Pancreas (tissue), 10 donors: ENCODE data around the gene HOXA2. TPM values are rescaled to one million over a fixed set of nuclear protein-coding genes. Genes with fewer than 3 reads are reported as not detected.

Experiments
- ATAC-seq, 4 donors: fragments of 200-7000 bp; cut with Tn5 transposase; one replicate each; pipeline versions ENCODE4 v1.8.0 to v1.9.1; 2020; ENCODE audit warnings: mild to moderate bottlenecking in 4 of 4, moderate library complexity in 4 of 4
- DNase-seq, 6 donors: peaks; one replicate each; pipeline ENCODE4 v3.0.0-alpha.2; 2020
- FAIRE-seq: peaks from 2 replicates; lab custom pipeline; 2012; peaks lifted over from hg19 to GRCh38; lab: Jason Lieb, UNC
- H3K27ac ChIP-seq, 4 donors: fragments of 200-600 bp; sonication (generic); 1 replicate in 3 of 4; 2 replicates in 1 of 4; pipeline versions ENCODE4 v1.5.0 to v1.8.0; 2020
- H3K27me3 ChIP-seq, 4 donors: fragments of 200-600 bp; one replicate each; pipeline ENCODE4 v1.8.0; 2021
- H3K36me3 ChIP-seq, 3 donors: fragments of 200-600 bp; sonication (generic) in 1 of 3; one replicate each; pipeline versions ENCODE4 v1.5.0 to v1.8.0; 2020 to 2021
- H3K4me1 ChIP-seq, 3 donors: fragments of 200-600 bp; one replicate each; pipeline ENCODE4 v1.8.0; 2021
- H3K4me3 ChIP-seq, 4 donors: fragments of 200-600 bp; sonication (generic) in 2 of 4; one replicate each; pipeline versions ENCODE4 v1.5.0 to v1.8.0; 2020 to 2021
- H3K9me3 ChIP-seq, 4 donors: fragments of 200-600 bp; one replicate each; pipeline ENCODE4 v1.8.0; 2021
- WGBS, 2 donors: extraction: QIAGEN DNeasy Blood & Tissue Kit; methylation state at CpG; one replicate each; pipeline ENCODE4 v1.1.7; 2013; 5-methylcytosine and 5-hydroxymethylcytosine counted together
- intact Hi-C, 3 donors: fragments of 100-400 bp; cut with DNase I; formaldehyde crosslinking; loops; one replicate each; pipeline versions ENCODE4 v1.11.1 to v1.14.2; 2022
- polyA plus RNA-seq, 2 donors: library from polyadenylated mRNA; stranded (reverse); fragments of 200-250 nt; gene quantifications; one replicate each; pipeline ENCODE4 v1.2.3, GENCODE V29; 2013
- total RNA-seq, 6 donors: library from RNA; stranded (reverse); fragmentation: NEBNext Ultra II Directional in 4 of 6; extraction: Animal tissue kit (Norgen Biotek cat#: 25700) in 4 of 6; gene quantifications; one replicate each; pipeline versions ENCODE4 v1.2.1 to v1.2.4, GENCODE V29; 2021 to 2023
- TF ChIP-seq, protein P1 (sequence below), 4 donors: fragments of 200-600 bp; sonication (generic) in 3 of 4; IDR thresholded peaks; one replicate each; pipeline versions ENCODE4 v1.5.0 to v1.8.0; 2021; ENCODE audit warnings: antibody characterized with exemption in 4 of 4
- donor health status: healthy with polysubstance abuse.
- donor health status: DM: no; HTN: no; CAD: no; lungs with moderate emphysema.
- donor health status: DM: no; HTN: no; CAD: no.
- donor health status: control.
- donor health status: control.
- donor health status: Bipolar disorder and iron deficiency.
- donor health status: DM: yes; HTN: yes; CAD: no.
- donor health status: DM: no; HTN: no; CAD: no.
- donor health status: DM: no; HTN: no; CAD: no.
- donor health status: DM: yes; HTN: yes; CAD: no.

Gene HOXA2
- total and polyA plus RNA-seq, 8 donors, result 0.09 to 0.53 (median 0.27) TPM; not detected in 1

DNA sequence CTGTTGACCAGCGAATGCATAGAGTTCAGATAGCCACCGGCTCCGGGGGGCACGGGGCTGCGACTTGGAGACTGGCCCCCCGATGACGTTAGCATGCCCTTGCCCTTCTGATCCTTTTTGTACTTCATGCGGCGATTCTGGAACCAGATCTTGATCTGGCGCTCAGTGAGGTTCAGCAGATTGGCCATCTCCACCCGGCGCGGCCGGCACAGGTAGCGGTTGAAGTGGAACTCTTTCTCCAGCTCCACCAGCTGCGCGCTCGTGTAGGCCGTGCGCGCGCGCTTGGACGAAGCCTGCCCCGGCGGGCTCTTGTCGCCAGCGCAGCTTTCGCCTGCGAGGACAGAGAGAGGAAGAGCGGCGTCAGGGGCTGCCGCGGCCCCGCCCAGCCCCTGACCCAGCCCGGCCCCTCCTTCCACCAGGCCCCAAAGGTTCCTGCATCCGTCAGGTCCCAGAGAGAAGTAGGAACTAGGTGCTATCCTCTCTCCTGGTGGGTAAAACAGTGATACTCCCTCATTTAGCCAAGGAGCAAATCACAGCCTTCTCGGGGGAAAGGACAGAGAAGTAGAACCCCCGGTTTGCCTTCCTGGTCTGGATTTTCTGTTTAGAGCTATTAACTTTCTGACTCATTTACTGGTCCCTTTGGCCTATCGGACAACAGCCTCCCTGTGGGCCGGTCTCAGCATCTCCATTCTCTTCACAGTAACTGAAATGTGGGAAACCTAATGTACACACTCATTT, 6.1 kb upstream of the HOXA2 start:
- 22 to 24% methylated on average over 41 of the region's 41 CpGs for WGBS, 2 donors
- Histone ChIP-seq H3K36me3 (no peaks in the 10 kb centered on the region), H3K27me3 (peaks cover 0 to 66% (median 4%) of the 10 kb centered on the region in 4 donors), H3K9me3 (no peaks in the 10 kb centered on the region), H3K4me3 (no peak overlapping the region), H3K27ac (peak overlapping the region in 3 of 4 donors; percentile 10 to 62 (median 40)), H3K4me1 (no peaks in the 10 kb centered on the region)
- ATAC-seq, result peak in 3 of 4 donors; percentile 18 to 48 (median 36)
- intact Hi-C loops, result no loop called here
- FAIRE-seq, result no peak
- TF ChIP-seq, protein P1, sequence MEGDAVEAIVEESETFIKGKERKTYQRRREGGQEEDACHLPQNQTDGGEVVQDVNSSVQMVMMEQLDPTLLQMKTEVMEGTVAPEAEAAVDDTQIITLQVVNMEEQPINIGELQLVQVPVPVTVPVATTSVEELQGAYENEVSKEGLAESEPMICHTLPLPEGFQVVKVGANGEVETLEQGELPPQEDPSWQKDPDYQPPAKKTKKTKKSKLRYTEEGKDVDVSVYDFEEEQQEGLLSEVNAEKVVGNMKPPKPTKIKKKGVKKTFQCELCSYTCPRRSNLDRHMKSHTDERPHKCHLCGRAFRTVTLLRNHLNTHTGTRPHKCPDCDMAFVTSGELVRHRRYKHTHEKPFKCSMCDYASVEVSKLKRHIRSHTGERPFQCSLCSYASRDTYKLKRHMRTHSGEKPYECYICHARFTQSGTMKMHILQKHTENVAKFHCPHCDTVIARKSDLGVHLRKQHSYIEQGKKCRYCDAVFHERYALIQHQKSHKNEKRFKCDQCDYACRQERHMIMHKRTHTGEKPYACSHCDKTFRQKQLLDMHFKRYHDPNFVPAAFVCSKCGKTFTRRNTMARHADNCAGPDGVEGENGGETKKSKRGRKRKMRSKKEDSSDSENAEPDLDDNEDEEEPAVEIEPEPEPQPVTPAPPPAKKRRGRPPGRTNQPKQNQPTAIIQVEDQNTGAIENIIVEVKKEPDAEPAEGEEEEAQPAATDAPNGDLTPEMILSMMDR (IDR thresholded peaks at IDR 0.05), result no peak
- DNase-seq, result peak in 1 of 6 donors; percentile 44

DNA sequence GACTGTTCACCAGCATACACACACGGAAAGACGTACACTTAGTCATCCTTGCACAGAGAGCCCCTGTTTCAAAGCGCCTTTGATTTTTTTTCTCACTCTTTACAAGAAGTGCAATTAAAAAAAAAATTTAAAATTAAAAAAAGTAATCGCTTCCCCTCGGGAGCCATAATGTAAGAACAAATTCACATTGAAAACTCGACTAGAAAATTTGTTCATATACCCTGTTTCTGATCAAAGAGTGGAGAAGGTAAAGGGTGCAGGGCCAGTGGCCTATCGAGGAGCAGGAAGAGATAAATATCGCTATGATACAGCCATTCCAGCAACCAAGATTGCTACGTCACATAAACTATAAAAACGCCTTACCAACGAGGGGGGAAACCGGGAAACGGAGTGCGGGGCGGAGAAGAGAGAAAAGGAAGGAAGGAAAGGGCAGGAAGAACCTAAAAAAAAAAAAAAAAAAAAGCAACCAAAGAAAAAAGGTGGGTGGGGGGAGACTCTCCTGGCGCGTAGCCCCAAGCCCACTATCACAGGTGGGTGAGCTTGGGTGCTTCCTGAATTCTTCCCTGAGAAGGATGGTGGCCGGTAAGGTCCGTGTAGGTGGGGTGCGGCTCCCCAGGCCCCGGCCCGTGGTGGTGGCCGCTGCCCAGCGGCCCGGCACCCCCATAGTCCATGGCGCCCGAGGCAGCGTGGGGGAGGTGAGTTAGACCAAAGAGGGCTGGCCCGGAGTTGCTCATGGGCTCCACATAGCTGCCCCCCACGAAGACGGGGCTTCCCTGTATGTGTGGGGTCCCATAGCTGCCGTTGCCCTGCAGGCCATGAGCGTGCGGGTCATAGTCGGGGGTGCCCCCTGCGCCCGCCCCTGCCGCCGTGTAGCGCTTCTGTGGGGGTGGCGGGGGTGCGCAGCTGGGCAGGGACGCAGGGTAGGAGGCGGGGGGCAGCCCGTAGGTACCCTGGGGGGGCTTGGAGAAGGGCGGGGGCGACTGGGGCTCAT, 5.2 kb upstream of the HOXA2 start:
- no peaks in the 10 kb centered on the region for H3K36me3 ChIP-seq
- 20 to 32% methylated on average over 40 to 47 of the region's 47 CpGs for WGBS, 2 donors
- H3K27me3 ChIP-seq, result peaks cover 0 to 61% (median 4%) of the 10 kb centered on the region in 4 donors
- DNase-seq (peak in 1 of 6 donors; percentile 47), ATAC-seq (no peak), FAIRE-seq (no peak)
- intact Hi-C loops, result no loop called here
- peak overlapping the region in 3 of 4 donors; percentile 10 to 62 (median 40) for H3K27ac ChIP-seq
- no peaks in the 10 kb centered on the region for H3K9me3 ChIP-seq
- no peak overlapping the region for H3K4me3 ChIP-seq
- TF ChIP-seq, protein P1 (IDR thresholded peaks at IDR 0.05), result no peak
- H3K4me1 ChIP-seq, result no peaks in the 10 kb centered on the region

DNA sequence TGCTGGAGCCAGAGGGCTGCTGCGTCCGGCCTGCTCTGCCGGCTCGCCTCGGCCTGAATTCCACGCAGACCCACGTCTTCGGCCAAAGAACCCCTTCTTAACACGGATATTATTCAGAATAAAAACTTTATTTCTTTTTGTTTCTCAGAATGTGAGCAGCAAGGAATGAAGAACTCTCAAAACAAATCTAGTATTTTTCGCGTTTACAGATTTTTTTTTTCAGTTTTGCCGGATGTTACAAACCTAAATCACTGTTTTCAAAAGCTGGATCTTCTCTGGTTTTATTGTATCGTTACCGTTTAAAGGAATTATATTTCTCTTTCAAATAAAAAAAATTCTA, 4.4 kb upstream of the HOXA2 start:
- no peaks in the 10 kb centered on the region for H3K4me1 ChIP-seq
- intact Hi-C loops, result no loop called here

DNA sequence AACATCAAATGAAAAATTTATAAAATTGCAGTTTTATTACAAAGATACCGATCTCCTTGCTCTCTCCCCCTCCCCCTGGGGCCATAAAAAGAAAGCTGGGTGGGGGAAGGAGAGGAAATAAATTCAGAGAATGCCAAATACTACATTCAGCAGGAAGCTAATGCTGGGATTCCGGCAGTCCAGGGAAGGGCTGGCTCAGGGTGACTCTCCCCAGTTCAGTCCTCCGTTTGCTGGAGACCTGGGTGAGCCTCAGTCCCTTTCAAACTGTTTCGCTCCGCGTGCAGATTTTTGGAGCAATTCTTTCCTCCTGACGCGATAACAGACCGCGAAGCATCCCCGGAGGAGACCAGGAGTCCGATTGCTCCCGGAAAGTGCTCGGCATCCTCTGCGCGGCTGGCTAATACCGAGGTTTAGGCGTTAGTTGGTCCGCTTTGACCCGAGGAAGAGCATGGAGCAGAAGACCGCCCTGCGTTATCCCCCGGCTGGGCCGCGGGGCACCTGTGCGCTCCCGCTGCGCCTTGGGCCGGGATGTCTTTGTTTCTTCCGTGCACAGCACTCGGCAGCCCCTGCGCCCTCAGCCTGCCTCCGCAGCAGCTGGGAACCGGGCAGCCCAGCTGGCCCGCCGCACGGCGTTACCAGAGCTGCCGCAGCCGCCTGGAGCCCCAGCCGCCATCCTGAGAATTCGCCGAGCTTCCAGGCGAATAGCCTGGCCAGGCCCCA, 3.9 kb upstream of the HOXA2 start:
- Histone ChIP-seq H3K9me3 (no peaks in the 10 kb centered on the region), H3K4me3 (peak overlapping the region in 1 of 4 donors; percentile 17), H3K27ac (peak overlapping the region in 2 of 4 donors; percentile 37 to 40), H3K36me3 (no peaks in the 10 kb centered on the region), H3K27me3 (peaks cover 0 to 56% (median 4%) of the 10 kb centered on the region in 4 donors), H3K4me1 (no peaks in the 10 kb centered on the region)
- DNase-seq (peak in 1 of 6 donors; percentile 59), ATAC-seq (peak in 1 of 4 donors; percentile 32), FAIRE-seq (no peak)
- intact Hi-C loops, result no loop called here
- TF ChIP-seq, protein P1 (IDR thresholded peaks at IDR 0.05), result no peak
- WGBS, 2 donors, result 7 to 15% methylated on average over 42 to 44 of the region's 44 CpGs

More for the DNA sequence above, 4.4 kb upstream of the HOXA2 start:
- no peaks in the 10 kb centered on the region for H3K36me3 ChIP-seq
- DNase-seq, result no peak
- peak overlapping the region in 2 of 4 donors; percentile 37 to 40 for H3K27ac ChIP-seq
- H3K9me3 ChIP-seq, result no peaks in the 10 kb centered on the region
- H3K4me3 ChIP-seq, result peak overlapping the region in 1 of 4 donors; percentile 17
- TF ChIP-seq, protein P1 (IDR thresholded peaks at IDR 0.05), result no peak
- peaks cover 0 to 55% (median 4%) of the 10 kb centered on the region in 4 donors for H3K27me3 ChIP-seq
- 19 to 24% methylated on average over 14 of the region's 14 CpGs for WGBS, 2 donors
- no peak for ATAC-seq
- FAIRE-seq, result no peak
